Tibial nerve (tissue), 4 donors: ENCODE results near the gene CMSS1.

Experiments
- EP300 ChIP-seq, 2 donors: sonication (generic); formaldehyde crosslinking; IDR thresholded peaks; one replicate each; pipeline ENCODE4 v1.6.1; 2017; ENCODE audit warnings: antibody characterized with exemption in 2 of 2, mild to moderate bottlenecking in 1 of 2
- TF ChIP-seq, protein P1 (sequence below), 5 experiments: fragments of 200-600 bp in 3 of 5; fragments of 450-650 bp in 2 of 5; sonication (generic) in 3 of 5; IDR thresholded peaks; one replicate each; pipeline ENCODE4 v1.5.1; 2016 to 2019; ENCODE audit warnings: antibody characterized with exemption in 5 of 5, mild to moderate bottlenecking in 3 of 5, moderate library complexity in 2 of 5

DNA sequence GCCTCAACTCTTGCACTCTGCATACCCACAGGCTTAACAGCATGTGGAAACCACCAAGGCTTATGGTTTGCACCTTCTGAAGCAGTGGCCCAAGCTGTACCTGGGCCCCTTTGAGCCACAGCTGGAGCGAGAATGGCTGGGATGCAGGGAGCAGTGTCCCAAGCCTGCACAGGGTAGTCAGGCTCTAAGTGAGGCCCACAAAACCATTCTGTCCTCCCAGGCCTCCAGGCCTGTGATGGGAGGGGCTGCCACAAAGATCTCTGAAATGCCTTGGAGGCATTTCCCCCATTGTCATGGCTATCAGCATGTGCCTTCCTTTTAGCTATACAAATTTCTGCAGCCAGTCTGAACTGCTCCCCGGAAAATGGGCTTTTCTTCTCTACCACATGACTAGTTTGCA, 12.5 kb upstream of the CMSS1 start:
- TF ChIP-seq, protein P1, sequence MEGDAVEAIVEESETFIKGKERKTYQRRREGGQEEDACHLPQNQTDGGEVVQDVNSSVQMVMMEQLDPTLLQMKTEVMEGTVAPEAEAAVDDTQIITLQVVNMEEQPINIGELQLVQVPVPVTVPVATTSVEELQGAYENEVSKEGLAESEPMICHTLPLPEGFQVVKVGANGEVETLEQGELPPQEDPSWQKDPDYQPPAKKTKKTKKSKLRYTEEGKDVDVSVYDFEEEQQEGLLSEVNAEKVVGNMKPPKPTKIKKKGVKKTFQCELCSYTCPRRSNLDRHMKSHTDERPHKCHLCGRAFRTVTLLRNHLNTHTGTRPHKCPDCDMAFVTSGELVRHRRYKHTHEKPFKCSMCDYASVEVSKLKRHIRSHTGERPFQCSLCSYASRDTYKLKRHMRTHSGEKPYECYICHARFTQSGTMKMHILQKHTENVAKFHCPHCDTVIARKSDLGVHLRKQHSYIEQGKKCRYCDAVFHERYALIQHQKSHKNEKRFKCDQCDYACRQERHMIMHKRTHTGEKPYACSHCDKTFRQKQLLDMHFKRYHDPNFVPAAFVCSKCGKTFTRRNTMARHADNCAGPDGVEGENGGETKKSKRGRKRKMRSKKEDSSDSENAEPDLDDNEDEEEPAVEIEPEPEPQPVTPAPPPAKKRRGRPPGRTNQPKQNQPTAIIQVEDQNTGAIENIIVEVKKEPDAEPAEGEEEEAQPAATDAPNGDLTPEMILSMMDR (IDR thresholded peaks at IDR 0.05) = no peak
- TF ChIP-seq EP300 (IDR thresholded peaks at IDR 0.05) = no peak
